Muscle of leg (tissue), 11 donors: ENCODE measurements around the gene EIF2D. TPM values are rescaled to one million over a fixed set of nuclear protein-coding genes. Genes with fewer than 3 reads are reported as not detected.

Experiments used
- DNase-seq: peaks from one replicate; pipeline ENCODE4 v3.0.0; 2013
- H3K27ac ChIP-seq: one replicate; pipeline ENCODE4 v1.5.1; 2013; ENCODE audit warnings: mild to moderate bottlenecking, low read length, control low read depth
- H3K27me3 ChIP-seq: one replicate; pipeline ENCODE4 v1.6.1; 2013; ENCODE audit warnings: low read length; ENCODE audit not compliant: control insufficient read depth, insufficient read depth
- H3K36me3 ChIP-seq: one replicate; pipeline ENCODE4 v1.6.1; 2013; ENCODE audit warnings: low read length; ENCODE audit not compliant: control insufficient read depth, insufficient read depth
- H3K4me1 ChIP-seq: one replicate; pipeline ENCODE4 v1.6.1; 2013; ENCODE audit warnings: low read length; ENCODE audit not compliant: control insufficient read depth, insufficient read depth
- H3K4me3 ChIP-seq: one replicate; pipeline ENCODE4 v1.5.1; 2013; ENCODE audit warnings: low read length, control low read depth
- H3K9me3 ChIP-seq: replicated peaks from 2 replicates; pipeline ENCODE4 v1.6.1; 2013; ENCODE audit warnings: low read depth, low read length; ENCODE audit not compliant: control insufficient read depth
- WGBS: methylation state at CpG from one replicate; pipeline ENCODE4 v1.1.5; 2013; ENCODE audit warnings: missing lambda C conversion rate; ENCODE audit not compliant: insufficient coverage; 5-methylcytosine and 5-hydroxymethylcytosine counted together
- polyA plus RNA-seq, 8 donors: library from polyadenylated mRNA; unstranded; fragments of 120-200 nt; gene quantifications; one replicate each; pipeline versions ENCODE4 v1.2.1 to v1.2.3, GENCODE V29; 2013; ENCODE audit warnings: inconsistent platforms in 1 of 8, low replicate concordance in 1 of 8; ENCODE audit not compliant: insufficient read length in 8 of 8, insufficient read depth in 1 of 8
- total RNA-seq: library from RNA; stranded (reverse); fragments of 120-200 nt; gene quantifications from one replicate; pipeline ENCODE4 v1.2.4, GENCODE V29; 2013

EIF2D gene
- total and polyA plus RNA-seq, 9 donors, result 38.2 to 48.8 (median 39.7) TPM

- 68% methylated on average over 6 of the region's 9 CpGs for WGBS
- H3K4me3 ChIP-seq, result no peak overlapping the region
- H3K27ac ChIP-seq, result no peak overlapping the region
These were observed 60.8 kb downstream of the EIF2D start for GRCh38 chr1:206551296-206551985.

GRCh38 chr1:206550446-206550845 is 61.8 kb downstream of the EIF2D start:
- no peaks in the 10 kb centered on the region for H3K36me3 ChIP-seq
- no peaks in the 10 kb centered on the region for H3K9me3 ChIP-seq
- H3K4me3 ChIP-seq, result no peak overlapping the region
- peaks cover 4% of the 10 kb centered on the region for H3K4me1 ChIP-seq
- no peak overlapping the region for H3K27ac ChIP-seq
- no peak for DNase-seq
- no peaks in the 10 kb centered on the region for H3K27me3 ChIP-seq
- WGBS, result 88% methylated on average over 1 of the region's 2 CpGs

More at GRCh38 chr1:206551296-206551985, 60.8 kb downstream of the EIF2D start:
- DNase-seq, result no peak
- no peaks in the 10 kb centered on the region for H3K36me3 ChIP-seq
- peaks cover 13% of the 10 kb centered on the region for H3K4me1 ChIP-seq
- H3K9me3 ChIP-seq, result no peaks in the 10 kb centered on the region
- peaks cover 5% of the 10 kb centered on the region for H3K27me3 ChIP-seq

GRCh38 chr1:206547104-206547503 is 65.2 kb downstream of the EIF2D start:
- no peak overlapping the region for H3K4me3 ChIP-seq
- H3K36me3 ChIP-seq, result no peaks in the 10 kb centered on the region
- no peaks in the 10 kb centered on the region for H3K27me3 ChIP-seq
- H3K27ac ChIP-seq, result no peak overlapping the region
- DNase-seq, result no peak
- no peaks in the 10 kb centered on the region for H3K4me1 ChIP-seq
- no peaks in the 10 kb centered on the region for H3K9me3 ChIP-seq
- 77% methylated on average over 3 of the region's 7 CpGs for WGBS

GRCh38 chr1:206545351-206545750 is 66.9 kb downstream of the EIF2D start:
- DNase-seq, result no peak
- H3K36me3 ChIP-seq, result no peaks in the 10 kb centered on the region
- peaks cover 9% of the 10 kb centered on the region for H3K4me1 ChIP-seq
- no CpG with 5 or more reads among the region's 1 CpG for WGBS
- no peak overlapping the region for H3K27ac ChIP-seq
- no peaks in the 10 kb centered on the region for H3K27me3 ChIP-seq
- H3K4me3 ChIP-seq, result no peak overlapping the region
- no peaks in the 10 kb centered on the region for H3K9me3 ChIP-seq

- WGBS, result 17% methylated on average over 3 of the region's 9 CpGs
These were observed 67.6 kb downstream of the EIF2D start for GRCh38 chr1:206544562-206545257.

More at GRCh38 chr1:206544562-206545257, 67.6 kb downstream of the EIF2D start:
- peak; percentile 64 for DNase-seq
- H3K4me1 ChIP-seq, result peaks cover 16% of the 10 kb centered on the region
- H3K27me3 ChIP-seq, result no peaks in the 10 kb centered on the region
- H3K9me3 ChIP-seq, result no peaks in the 10 kb centered on the region
- H3K4me3 ChIP-seq, result no peak overlapping the region
- no peaks in the 10 kb centered on the region for H3K36me3 ChIP-seq
- H3K27ac ChIP-seq, result no peak overlapping the region

Other genes starting within 250 kb of the EIF2D start
- 3.4 TPM for gene IKBKE, start 142.0 kb downstream of the EIF2D start, total RNA-seq
- 1 to 10 TPM; 3.4 to 6.2 (median 4.0) TPM for gene IKBKE, start 142.0 kb downstream of the EIF2D start, polyA plus RNA-seq
- 3.6 TPM for gene RASSF5, start 104.9 kb downstream of the EIF2D start, total RNA-seq
- gene RASSF5, start 104.9 kb downstream of the EIF2D start, polyA plus RNA-seq, result 1 to 10 TPM; 4.8 to 8.6 (median 6.7) TPM
- 5.0 TPM for gene DYRK3, start 23.1 kb upstream of the EIF2D start, total RNA-seq
- gene DYRK3, start 23.1 kb upstream of the EIF2D start, polyA plus RNA-seq, result 1 to 10 TPM; 2.5 to 7.3 (median 4.5) TPM
- gene MAPKAPK2, start 72.4 kb upstream of the EIF2D start, total RNA-seq, result 39.7 TPM
- gene MAPKAPK2, start 72.4 kb upstream of the EIF2D start, polyA plus RNA-seq, result 10 to 100 TPM; 55.2 to 76.6 (median 70.7) TPM
- gene IL19, start 158.3 kb upstream of the EIF2D start, total RNA-seq, result not detected
- gene IL19, start 158.3 kb upstream of the EIF2D start, polyA plus RNA-seq, result not detected
- gene IL10, start 160.0 kb upstream of the EIF2D start, total RNA-seq, result 1.1 TPM
- gene IL10, start 160.0 kb upstream of the EIF2D start, polyA plus RNA-seq, result 1 to 10 TPM in 1 of 8 donors, under 1 TPM in 7; 0.35 to 1.0 (median 0.47) TPM